Amniotic stem cell (primary cell): ENCODE data around the gene DOCK4.
"Not testable (repeated sequence)": the region's sequence is repeated elsewhere in the genome, so short reads cannot be mapped to it uniquely, and the experiment has no call there.

Experiments
- DNase-seq: peaks from one replicate; lab custom pipeline; 2025; lab: John Stamatoyannopoulos, UW

Gene DOCK4

DNA sequence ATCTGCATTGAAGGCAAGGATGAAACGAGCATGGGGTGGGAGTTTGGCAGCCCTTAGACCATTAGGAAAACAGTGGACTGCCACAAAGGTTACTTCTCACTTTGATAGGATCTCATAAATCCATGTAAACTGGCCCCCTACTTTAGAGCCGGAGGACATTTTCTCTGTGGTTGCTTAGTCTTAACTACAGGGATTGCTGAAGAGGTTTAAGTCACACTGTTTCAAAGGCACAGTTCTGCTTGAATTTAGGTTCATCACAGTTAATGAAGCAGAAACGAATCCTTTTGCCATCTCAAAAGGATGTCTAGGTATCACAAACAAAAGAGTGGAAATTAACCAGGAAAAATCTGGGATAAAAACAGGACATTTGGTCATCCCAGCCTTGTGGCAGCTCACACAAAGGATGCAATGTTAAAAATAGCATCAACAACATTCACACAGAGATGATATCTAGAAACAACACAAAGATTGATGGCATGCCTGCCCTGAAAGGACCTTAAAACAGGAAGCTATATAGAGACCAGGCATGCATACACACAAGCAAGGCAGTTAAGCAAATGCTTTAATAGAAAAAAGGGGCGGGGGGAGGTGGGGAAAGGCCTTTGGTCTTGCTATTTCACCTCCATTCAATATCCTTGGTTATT lies 74.0 kb downstream of the DOCK4 start:
- no peak for DNase-seq

DNA sequence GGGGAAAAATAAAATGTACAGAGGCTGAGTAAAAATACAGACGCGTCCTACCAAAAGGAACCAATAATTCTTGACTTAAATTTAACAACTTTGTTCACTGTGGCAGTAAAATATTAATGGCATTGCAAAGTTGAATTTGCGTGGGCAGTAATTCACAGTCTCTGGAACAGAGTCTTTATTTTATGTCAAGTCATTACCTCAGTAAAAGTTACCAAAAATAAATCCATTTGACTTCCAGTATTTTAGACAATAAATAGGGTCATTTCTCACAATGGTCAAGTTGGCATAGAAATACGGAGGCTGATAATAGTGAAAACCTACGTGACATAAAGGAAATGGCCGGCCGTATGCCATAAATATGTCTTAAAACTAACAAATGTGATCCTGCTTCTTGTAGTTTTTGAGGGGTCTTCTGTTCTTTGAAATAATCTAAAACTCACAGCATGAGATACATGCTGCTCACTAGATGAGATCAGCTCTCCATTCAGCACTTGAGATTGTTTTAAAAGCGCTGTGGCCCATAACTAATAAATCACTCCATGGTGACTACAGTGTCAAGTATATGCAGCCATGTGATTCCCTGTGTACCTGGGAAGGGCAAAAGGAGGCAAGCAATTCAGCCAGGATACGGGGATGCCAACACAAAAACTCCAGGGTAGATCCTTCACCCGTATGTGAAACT lies 75.3 kb downstream of the DOCK4 start:
- DNase-seq, result no peak

DNA sequence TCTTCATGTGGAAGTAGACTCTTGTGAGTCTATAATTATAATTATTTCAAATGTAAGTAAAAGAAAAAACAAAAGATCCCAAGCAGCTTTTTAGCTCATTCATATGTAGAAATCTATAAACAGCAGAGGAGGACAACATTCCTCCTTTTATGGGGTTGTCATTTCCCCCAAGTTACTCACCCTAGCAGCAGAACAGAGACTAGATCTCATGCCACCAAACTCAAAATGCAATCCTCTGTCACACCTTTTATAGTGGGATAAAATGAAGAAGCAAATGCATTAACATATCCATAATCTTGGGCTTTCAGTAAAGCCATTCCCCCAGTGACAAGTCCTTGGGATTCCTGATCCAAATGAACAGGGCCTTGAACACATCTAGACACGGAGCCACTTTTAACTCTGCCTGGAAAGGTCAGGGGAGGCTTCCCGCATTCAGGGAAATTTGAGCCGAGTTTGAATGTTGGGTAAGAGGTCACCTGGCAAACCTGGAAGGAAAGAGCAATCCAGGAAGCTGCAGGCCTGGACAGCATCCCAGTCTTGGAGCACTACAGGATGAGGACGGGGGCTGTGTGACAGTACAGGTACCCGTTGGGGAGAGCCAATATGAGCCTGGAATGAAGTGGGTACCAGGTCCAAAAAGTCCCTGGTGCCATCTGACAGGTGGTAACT lies 76.4 kb downstream of the DOCK4 start:
- no peak for DNase-seq

DNA sequence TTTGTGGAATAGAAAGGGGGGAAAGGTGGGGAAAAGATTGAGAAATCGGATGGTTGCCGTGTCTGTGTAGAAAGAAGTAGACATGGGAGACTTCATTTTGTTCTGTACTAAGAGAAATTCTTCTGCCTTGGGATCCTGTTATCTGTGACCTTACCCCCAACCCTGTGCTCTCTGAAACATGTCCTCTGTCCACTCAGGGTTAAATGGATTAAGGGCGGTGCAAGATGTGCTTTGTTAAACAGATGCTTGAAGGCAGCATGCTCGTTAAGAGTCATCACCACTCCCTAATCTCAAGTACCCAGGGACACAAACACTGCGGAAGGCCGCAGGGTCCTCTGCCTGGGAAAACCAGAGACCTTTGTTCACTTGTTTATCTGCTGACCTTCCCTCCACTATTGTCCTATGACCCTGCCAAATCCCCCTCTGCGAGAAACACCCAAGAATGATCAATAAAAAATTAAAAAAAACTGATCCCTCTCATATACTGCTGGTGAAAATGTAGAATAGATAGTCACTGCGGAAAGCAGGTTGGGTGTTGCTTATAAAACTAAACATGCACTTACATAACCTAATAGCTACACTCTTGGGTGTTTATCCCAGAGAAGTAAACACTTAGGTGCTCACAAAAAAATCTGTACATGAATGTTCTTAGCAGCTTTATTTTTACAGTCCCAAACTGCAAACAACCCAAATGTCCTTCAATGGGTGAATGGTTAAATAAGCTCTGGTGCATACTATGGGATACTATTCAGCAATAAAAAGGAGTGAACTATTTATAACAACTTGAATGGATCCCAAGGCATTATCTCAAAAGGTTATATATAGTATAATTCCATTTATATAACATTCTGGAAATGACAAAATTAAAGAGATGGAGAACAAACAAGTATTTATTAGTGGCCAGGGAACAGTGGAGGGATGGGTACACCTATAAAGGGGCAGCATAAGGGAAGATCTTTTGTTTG lies 77.5 kb downstream of the DOCK4 start:
- not testable (repeated sequence) for DNase-seq

DNA sequence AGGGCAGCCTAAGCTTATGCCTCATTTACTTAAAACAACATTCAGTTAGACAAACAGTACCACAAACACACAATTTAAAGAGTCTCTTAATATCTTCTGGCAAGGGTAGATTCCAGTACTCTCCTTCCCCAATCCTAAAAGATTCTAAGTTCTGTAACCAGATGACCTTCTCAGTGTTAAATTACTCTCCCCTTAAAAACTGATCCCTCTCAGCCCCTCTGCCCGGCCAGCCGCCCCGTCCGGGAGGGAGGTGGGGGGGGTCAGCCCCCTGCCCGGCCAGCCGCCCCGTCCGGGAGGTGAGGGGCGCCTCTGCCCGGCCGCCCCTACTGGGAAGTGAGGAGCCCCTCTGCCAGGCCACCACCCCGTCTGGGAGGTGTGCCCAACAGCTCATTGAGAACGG lies 78.2 kb downstream of the DOCK4 start:
- DNase-seq, result not testable (repeated sequence)

DNA sequence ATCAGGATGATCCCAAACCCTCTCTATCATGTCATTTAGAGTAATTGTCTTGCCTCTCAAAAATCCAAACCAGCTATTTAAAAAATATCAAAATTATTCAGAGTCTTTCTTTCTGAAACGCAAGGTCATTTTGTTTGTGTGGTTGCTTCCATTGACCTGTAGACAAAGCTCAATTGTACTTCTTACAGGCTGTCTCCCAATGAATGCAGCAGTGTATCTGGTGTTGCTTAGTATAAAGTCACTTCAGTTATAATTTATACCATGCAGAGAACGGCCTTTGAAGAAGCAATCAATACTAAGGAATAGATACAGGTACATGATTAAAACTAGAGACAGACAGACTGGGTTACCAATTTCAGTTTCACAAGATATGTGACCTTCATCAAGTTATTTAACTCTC lies 80.9 kb downstream of the DOCK4 start:
- no peak for DNase-seq

DNA sequence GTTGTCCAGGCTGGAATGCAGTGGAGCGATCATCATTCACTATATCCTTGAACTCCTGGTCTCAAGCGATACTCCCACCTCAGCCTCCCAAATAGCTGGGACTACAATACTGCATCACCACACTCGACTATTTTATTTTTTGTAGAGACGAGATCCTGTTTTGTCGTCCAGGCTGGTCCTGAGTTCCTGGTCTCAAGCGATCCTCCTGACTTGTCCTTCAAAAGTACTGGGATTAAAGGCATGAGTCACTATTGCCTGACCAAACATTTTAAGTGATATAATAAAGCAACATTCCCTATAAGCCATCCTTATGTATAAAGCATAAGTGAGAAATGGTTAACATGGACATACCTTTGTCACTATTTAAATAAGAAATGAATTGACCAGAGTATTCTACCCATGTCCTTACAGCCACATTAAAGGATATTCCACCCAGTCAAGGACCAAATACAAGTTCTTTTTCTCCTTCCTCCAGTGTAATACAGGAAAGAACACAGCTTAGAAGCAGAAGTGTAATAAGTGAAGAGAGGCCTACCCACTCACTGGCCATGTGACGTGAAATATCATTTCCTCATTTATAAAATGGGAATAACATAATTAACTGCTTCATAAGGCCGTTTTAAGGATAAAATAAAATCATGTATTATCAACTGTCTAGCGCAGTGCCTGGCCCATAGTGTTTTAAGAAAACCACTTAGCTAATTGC lies 82.0 kb downstream of the DOCK4 start:
- DNase-seq, result no peak

DNA sequence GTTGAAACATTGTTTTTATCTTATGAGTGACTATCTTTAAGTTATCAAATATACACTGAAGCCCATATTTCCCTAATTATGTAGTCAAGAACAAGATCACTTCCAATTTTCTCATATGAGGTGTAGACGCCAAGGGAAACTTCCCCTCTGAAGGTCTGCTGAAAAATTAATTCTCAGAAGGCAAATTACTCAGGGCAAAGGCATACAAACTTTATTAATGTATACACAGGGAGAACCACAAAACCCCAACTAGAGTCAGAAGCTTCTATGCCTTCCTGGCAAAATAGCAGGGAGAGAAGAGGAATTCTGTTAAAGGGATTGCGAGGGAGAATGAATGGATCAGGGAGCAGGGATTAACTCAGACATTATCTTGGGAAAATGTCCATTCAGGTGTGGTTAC lies 83.4 kb downstream of the DOCK4 start:
- no peak for DNase-seq

DNA sequence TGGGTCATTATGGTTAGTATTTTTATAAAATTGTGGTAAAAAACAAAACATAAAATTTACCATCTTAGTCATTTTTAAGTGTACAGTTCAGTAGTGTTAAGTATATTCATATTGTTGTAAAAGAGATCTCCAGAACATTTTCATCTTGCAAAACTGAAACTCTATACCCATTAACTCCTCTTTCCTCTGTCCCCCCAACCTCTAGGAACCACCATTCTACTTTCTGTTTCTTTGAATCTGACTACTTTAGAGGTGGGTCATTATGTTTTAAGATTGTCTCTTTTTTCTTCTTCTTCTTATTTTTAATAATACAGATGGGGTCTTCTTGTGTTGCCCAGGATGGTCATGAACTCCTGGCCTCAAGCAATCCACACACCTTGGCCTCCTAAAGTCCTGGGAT lies 84.1 kb downstream of the DOCK4 start:
- no peak for DNase-seq

DNA sequence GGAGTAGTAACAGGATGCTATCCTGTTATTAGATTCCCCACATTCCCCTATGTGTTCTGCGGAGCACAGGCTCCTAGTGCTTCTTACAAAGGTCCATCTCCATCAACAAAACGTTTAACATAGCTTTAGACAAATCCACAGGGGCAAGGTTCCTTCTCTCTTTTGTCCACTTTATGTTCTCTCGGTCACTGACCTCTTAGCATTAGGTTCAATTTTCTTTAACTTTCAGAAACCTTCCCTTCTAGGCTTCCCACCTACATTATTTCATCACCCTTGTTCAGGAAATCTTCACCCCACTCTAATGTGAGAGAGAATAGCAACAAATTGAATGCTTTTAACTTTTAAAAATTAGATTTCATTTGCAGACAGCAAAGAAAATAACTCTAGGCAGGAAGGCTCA lies 84.9 kb downstream of the DOCK4 start:
- DNase-seq, result no peak

DNA sequence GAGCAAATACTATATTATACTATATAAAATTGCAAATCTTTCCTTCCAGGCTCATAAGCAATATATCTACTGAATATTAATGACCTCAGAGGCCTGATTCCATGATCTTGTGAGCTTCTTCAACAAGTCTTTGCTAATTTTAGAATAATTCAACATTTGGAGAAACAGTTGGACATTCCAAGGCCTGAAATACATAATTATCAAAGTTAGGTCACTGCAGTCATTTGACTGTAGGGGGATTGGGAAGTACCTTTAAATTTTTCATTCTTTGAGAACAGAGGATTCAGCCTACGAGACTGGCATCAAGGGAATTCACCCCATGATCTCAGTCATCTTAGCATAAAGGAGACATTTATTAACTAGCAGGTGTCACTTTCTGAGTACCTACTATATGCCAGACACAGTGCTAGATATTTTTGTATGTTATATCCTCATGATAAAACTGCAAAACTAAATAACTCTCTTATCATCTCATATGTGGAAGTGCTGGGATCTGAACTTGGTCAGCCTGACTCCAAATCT lies 85.4 kb downstream of the DOCK4 start:
- no peak for DNase-seq

DNA sequence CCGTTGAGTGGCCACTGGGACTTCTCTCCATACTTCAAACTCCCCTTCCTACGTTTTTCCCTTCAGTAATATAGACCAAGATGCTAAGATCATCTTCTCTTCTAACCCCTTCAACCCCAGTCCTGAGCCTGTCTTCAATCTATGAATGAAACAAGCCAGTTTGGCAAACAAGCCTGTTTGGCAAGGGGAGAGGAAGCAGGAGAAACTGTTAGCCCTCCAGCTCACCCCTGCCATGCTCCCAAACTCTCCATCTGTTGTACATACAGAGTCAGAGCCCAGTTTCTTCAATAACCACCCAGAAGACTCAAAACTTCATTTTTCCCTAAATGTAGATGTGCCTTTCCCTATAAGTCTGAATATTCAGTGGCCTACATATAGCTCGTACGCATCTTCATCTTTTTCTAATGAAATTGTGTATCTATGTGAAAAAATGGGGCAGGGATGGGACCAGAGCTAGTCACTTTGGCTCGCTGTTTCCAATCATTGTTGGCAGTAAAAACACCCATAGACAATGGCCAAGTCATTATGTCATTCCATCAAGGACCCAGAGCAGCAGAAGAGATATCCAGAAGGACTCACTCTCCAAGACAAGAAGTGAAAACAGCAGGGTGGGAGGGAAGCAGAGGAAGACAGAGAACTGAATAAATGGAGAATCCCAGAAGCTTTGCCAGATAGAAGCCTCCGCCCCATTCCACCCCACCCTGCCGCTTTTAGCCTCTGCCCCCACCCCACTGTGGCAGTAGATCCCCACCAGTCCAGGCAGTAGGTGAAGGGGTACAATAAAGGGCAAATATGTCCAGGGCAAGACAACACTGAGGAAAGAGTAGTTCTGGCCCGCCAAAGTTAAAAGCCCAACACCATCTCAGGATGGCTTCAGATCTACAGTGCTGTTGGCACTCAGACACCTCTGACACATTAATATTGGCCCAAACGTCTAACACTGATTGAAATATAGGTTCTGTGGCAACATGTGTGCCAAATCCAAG lies 87.3 kb downstream of the DOCK4 start:
- no peak for DNase-seq

DNA sequence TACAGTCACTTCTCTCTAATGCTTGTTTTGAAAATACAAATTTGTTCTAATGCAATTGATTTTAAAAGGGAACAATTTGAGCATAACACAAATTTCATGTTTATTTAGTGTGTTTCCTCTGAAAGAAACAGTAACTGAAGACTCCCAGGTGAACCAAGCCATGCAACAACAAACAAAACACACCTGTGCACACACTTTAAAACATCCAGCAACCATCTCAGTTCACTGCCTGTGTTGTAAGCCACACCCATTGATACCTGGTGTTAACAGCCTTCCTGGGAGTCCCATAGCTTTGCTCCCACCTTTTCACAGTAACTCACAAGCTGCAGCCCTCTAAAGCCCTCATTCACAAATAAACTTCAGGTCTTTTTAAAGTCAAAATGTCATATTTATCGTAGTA lies 89.3 kb downstream of the DOCK4 start:
- no peak for DNase-seq

DNA sequence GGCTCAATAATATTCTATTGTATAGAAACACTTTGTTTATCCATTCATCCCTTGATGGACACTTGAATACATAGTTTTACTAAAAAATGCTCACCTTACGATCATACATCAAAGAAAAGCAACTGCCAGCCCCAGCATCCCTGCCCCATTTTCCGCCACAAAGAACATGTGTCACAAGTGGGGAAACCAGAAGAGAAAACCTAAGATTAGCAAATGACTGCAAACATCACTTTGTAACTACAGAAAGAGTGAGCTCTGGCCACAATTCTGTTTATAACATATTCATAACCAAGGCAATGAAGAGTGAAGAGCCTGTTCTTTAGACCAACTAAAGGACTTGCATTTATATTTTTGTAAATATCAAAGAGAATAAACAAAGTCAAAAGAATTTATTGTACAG lies 89.8 kb downstream of the DOCK4 start:
- no peak for DNase-seq

DNA sequence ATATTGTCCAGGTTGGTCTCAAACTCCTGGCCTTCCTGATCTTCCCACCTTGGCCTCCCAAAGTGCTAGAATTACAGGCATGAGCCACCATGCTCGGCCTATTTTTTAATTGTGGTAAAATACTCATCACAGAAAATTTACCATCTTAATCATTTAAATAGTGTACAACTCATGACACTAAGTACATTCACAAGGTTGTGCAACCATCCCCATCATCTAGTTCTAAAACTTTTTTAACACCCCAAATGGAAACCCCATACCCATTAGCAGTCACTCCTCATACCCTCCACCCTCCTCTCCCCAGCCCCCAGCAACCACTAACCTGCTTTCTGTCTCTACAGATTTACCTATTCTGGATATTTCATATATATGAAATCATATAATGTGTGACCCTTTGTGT lies 90.3 kb downstream of the DOCK4 start:
- no peak for DNase-seq

DNA sequence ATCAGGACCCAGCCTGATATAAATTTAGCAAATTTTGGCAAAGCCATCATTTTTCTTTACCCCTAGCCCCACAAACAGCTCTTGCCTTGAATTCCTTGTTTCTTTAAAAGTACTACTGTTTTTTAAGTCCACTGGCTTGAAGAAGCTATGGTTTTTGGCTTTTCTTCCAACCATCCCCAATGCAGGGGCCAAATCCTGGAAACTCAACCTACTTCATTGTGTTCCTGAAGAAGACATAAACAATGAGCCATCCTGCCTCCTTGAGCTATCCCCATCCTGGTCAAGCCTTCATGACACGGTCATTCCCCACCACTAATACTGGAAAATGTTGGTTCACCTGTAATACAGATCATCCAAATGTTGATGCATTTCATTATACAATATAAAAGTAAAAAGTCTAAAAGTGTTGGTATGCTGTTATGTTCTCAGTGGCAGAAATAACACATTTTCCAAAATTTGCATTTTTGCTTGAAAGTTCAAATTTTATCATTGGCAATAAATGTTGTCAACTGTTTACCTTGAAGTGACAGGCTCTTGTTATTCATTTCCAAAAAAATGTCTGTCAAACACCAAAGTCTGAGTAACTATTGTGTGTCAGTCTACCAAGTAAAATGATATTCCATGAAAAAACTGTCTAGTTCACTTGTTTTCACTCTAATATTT lies 92.2 kb downstream of the DOCK4 start:
- DNase-seq, result no peak

DNA sequence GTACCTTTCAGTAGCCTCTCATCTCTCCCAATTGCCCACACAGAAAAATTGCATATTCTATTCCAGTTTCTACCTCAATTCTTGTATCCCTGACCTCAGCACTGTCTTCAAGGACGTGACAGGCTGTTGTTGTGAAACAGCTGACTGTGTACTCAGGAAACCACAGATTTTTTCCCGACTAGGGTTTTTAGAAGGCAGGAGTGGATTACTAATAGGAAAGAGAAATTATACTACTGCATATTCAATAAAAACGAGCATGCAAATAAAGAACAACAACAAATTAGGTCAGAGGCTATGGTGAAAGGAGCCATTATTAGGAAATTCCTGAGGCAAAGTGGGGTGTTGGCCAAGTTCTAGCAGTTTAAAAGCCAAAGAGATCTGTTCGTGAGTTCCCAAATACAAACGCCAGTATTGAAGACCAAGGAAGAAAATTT lies 93.4 kb downstream of the DOCK4 start:
- DNase-seq, result no peak

DNA sequence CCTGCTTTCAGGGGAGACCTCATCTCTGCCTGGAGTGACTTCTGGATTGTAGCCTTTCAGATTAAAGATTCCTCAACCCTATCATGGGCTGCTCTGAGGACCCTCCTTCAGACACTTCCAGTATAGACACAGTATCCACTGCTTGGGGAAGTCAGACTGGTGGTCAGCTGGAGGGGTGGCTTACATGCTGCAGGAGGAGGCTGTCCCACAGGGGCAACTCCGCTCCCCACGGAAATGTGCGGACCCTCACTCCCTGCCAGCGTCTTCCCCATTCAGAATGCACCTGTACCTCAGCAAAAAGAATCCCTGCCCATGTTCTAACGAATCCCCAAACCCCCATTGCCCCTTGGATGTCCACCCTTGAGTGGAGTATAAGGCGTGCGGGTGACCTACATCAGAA lies 95.5 kb downstream of the DOCK4 start:
- no peak for DNase-seq

DNA sequence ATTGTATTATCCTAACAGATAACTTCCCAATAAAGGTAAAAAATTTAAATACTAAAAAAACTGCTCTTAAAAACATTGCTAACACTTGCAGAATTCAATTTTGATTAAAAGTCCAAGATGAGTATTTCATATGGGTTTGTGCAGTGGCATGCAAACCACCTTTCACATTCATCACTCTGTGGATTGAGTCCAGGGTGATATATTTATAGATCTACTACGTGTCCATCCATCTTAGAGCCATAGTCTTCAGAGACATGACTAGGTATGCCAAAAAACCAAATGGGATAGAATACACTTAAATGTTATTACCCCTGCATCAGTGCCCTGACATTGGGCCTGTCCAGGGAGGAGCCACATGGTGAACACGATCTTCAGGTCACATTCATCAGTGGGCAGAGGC lies 96.0 kb downstream of the DOCK4 start:
- DNase-seq, result no peak

DNA sequence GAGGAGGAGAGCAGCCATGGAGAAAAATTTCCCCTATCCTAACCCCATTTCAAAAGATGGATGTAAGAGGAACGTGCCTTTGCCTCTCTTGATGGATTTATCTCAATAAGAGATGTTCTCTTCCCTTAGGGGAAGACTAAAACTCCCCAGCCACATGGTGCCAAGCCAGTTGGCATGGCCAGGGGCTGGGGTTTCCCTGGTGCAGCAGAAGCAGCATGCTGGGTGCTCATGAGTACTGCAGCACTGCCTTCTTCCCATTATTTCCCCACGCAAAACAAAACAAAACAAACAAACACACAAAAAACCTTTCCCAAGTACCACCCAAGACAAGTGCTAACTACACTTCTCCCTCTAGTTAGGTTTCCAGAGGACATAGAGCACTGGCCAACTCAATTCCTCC lies 97.2 kb downstream of the DOCK4 start:
- DNase-seq, result no peak
